HEK293 (cell line): Measurements from ENCODE around the gene SLC12A4.

Experiments
- CTCF ChIA-PET: fragments of 350-600 bp; formaldehyde crosslinking; extraction: SDS; loops from one replicate; lab custom pipeline; 2021; ENCODE audit warnings: antibody characterized with exemption; lab: Yijun Ruan, JAX
- POLR2A ChIA-PET: fragments of 300-600 bp; formaldehyde crosslinking; extraction: SDS; loops from one replicate; lab custom pipeline; 2020; ENCODE audit warnings: antibody characterized with exemption, inconsistent platforms; lab: Yijun Ruan, JAX
- H3K27ac ChIP-seq: fragments of 200-500 bp; sonication (Bioruptor generic); 2 replicates; pipeline ENCODE4 v1.5.1; 2014; ENCODE audit warnings: low read depth, low read length, control low read depth, inconsistent platforms; ENCODE audit errors: extremely low read depth
- H3K36me3 ChIP-seq, 2 experiments: fragments of 200-500 bp in 1 of 2; sonication (Bioruptor generic) in 1 of 2; 1 replicate in 1 of 2; 2 replicates in 1 of 2; pipeline ENCODE4 v1.5.1; 2014 to 2017; ENCODE audit warnings: inconsistent platforms in 2 of 2, low read length in 2 of 2; ENCODE audit not compliant: control insufficient read depth in 2 of 2, insufficient read depth in 1 of 2
- H3K4me1 ChIP-seq: fragments of 200-500 bp; sonication (Bioruptor generic); 2 replicates; pipeline ENCODE4 v1.5.1; 2014; ENCODE audit warnings: mild to moderate bottlenecking, low read length, inconsistent platforms; ENCODE audit not compliant: control insufficient read depth, insufficient read depth
- H3K4me3 ChIP-seq: 2 replicates; pipeline ENCODE4 v1.5.1; 2011; ENCODE audit warnings: low read depth, mild to moderate bottlenecking, control low read depth, low read length, moderate library complexity
- H3K9me3 ChIP-seq: fragments of 200-500 bp; sonication (Bioruptor generic); 2 replicates; pipeline ENCODE4 v1.5.1; 2014; ENCODE audit warnings: low read depth, low read length, inconsistent platforms; ENCODE audit not compliant: control insufficient read depth, insufficient read depth
- BCL11A ChIP-seq: fragments of 450-650 bp; formaldehyde crosslinking; IDR thresholded peaks from 2 replicates; pipeline ENCODE4 v1.5.1; 2016; ENCODE audit warnings: low read depth, missing biosample characterization, missing genetic modification characterization
- CTCF ChIP-seq: fragments of 450-650 bp; formaldehyde crosslinking; IDR thresholded peaks from 2 replicates; pipeline ENCODE4 v1.5.1; 2016; ENCODE audit warnings: missing biosample characterization, missing genetic modification characterization
- EGR2 ChIP-seq: fragments of 450-650 bp; formaldehyde crosslinking; IDR thresholded peaks from 2 replicates; pipeline ENCODE4 v1.5.1; 2016; ENCODE audit warnings: low read depth, missing biosample characterization, missing genetic modification characterization
- GFI1B ChIP-seq: fragments of 450-650 bp; formaldehyde crosslinking; IDR thresholded peaks from 2 replicates; pipeline ENCODE4 v1.5.1; 2016; ENCODE audit warnings: missing biosample characterization, missing genetic modification characterization
- HOXC10 ChIP-seq: sonication (generic); formaldehyde crosslinking; IDR thresholded peaks from 2 replicates; pipeline ENCODE4 v1.8.1; 2023; ENCODE audit warnings: mild to moderate bottlenecking, missing genetic modification reagents
- ZBTB20 ChIP-seq: fragments of 450-650 bp; formaldehyde crosslinking; IDR thresholded peaks from 2 replicates; pipeline ENCODE4 v1.5.1; 2016; ENCODE audit warnings: missing biosample characterization, missing genetic modification characterization
- ZBTB21 ChIP-seq: fragments of 450-650 bp; formaldehyde crosslinking; IDR thresholded peaks from 2 replicates; pipeline ENCODE4 v1.5.1; 2017; ENCODE audit warnings: missing biosample characterization, missing genetic modification characterization
- ZBTB49 ChIP-seq: fragments of 450-650 bp; formaldehyde crosslinking; IDR thresholded peaks from 2 replicates; pipeline ENCODE4 v1.5.1; 2016; ENCODE audit warnings: missing biosample characterization, missing genetic modification characterization, low read depth
- ZEB2 ChIP-seq: fragments of 450-650 bp; formaldehyde crosslinking; IDR thresholded peaks from 2 replicates; pipeline ENCODE4 v1.5.1; 2016; ENCODE audit warnings: missing biosample characterization, missing genetic modification characterization
- ZNF133 ChIP-seq: fragments of 450-650 bp; formaldehyde crosslinking; IDR thresholded peaks from 2 replicates; pipeline ENCODE4 v1.5.1; 2016; ENCODE audit warnings: missing biosample characterization, missing genetic modification characterization
- ZNF473 ChIP-seq: fragments of 450-650 bp; formaldehyde crosslinking; IDR thresholded peaks from 2 replicates; pipeline ENCODE4 v1.5.1; 2017; ENCODE audit warnings: missing biosample characterization, missing genetic modification characterization
- ZNF501 ChIP-seq: fragments of 450-650 bp; formaldehyde crosslinking; IDR thresholded peaks from 2 replicates; pipeline ENCODE4 v1.5.1; 2016; ENCODE audit warnings: missing biosample characterization, missing genetic modification characterization
- ZNF624 ChIP-seq: fragments of 450-650 bp; formaldehyde crosslinking; IDR thresholded peaks from 2 replicates; pipeline ENCODE4 v1.5.1; 2017; ENCODE audit warnings: missing biosample characterization, missing genetic modification characterization
- ZNF658 ChIP-seq: fragments of 450-650 bp; formaldehyde crosslinking; IDR thresholded peaks from 2 replicates; pipeline ENCODE4; 2016; ENCODE audit warnings: missing biosample characterization, missing genetic modification characterization
- ZNF785 ChIP-seq: fragments of 450-650 bp; formaldehyde crosslinking; IDR thresholded peaks from 2 replicates; pipeline ENCODE4 v1.5.1; 2016; ENCODE audit warnings: missing biosample characterization, missing genetic modification characterization
- ZNF830 ChIP-seq: fragments of 450-650 bp; IDR thresholded peaks from 2 replicates; pipeline ENCODE4 v1.5.0; 2018; ENCODE audit warnings: missing biosample characterization, missing genetic modification characterization, low read depth, mild to moderate bottlenecking, moderate library complexity
- TF ChIP-seq, protein P1 (sequence below): fragments of 450-650 bp; formaldehyde crosslinking; IDR thresholded peaks from 2 replicates; pipeline ENCODE4 v1.5.1; 2016; ENCODE audit warnings: missing biosample characterization, missing genetic modification characterization
- TF ChIP-seq, protein P2 (sequence below): fragments of 450-650 bp; formaldehyde crosslinking; IDR thresholded peaks from 2 replicates; pipeline ENCODE4 v1.5.1; 2016; ENCODE audit warnings: missing biosample characterization, missing genetic modification characterization, low read depth
- TF ChIP-seq, protein P3 (sequence below): fragments of 450-650 bp; formaldehyde crosslinking; IDR thresholded peaks from 2 replicates; pipeline ENCODE4 v1.5.1; 2017; ENCODE audit warnings: missing biosample characterization, missing genetic modification characterization

The SLC12A4 gene

DNA sequence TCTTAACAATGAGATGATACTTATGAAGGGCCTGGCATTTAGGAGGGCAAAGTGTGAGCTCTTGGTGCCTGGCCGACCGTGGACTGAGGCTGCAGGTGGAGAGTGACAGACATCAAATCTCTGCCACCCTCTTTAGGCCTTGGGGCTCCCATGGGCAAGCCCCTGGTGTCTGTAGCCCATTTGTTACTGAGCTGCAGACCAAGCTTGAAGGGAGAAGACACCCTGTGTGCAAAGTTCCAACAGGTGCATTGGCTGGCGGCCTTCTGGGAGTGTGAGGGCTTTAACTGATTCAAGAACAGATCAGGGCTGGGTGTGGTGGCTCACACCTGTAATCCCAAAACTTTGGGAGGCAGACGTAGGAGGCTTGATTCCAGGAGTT is 36.0 kb downstream of the SLC12A4 start:
- POLR2A ChIA-PET: interaction anchor here (0.9 kb wide), 1 partner anchor 126 kb away, joined by 3 read pairs; the partner anchor contains the start of genes RANBP10 and TSNAXIP1
- no peak for TF ChIP-seq ZNF501 (tag by site-specific recombination)
- TF ChIP-seq, protein P1, sequence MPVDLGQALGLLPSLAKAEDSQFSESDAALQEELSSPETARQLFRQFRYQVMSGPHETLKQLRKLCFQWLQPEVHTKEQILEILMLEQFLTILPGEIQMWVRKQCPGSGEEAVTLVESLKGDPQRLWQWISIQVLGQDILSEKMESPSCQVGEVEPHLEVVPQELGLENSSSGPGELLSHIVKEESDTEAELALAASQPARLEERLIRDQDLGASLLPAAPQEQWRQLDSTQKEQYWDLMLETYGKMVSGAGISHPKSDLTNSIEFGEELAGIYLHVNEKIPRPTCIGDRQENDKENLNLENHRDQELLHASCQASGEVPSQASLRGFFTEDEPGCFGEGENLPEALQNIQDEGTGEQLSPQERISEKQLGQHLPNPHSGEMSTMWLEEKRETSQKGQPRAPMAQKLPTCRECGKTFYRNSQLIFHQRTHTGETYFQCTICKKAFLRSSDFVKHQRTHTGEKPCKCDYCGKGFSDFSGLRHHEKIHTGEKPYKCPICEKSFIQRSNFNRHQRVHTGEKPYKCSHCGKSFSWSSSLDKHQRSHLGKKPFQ (tag by site-specific recombination): no peak
- no peak for TF ChIP-seq CTCF (tag by site-specific recombination)
- no peak for TF ChIP-seq ZNF624 (tag by site-specific recombination)
- no peak for TF ChIP-seq ZNF133 (tag by site-specific recombination)
- TF ChIP-seq BCL11A (tag by site-specific recombination): no peak
- TF ChIP-seq, protein P2, sequence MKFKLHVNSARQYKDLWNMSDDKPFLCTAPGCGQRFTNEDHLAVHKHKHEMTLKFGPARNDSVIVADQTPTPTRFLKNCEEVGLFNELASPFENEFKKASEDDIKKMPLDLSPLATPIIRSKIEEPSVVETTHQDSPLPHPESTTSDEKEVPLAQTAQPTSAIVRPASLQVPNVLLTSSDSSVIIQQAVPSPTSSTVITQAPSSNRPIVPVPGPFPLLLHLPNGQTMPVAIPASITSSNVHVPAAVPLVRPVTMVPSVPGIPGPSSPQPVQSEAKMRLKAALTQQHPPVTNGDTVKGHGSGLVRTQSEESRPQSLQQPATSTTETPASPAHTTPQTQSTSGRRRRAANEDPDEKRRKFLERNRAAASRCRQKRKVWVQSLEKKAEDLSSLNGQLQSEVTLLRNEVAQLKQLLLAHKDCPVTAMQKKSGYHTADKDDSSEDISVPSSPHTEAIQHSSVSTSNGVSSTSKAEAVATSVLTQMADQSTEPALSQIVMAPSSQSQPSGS: no peak
- no peak for TF ChIP-seq EGR2
- TF ChIP-seq GFI1B (tag by site-specific recombination): no peak
- no peak for TF ChIP-seq ZNF473 (tag by site-specific recombination)
- TF ChIP-seq, protein P3, sequence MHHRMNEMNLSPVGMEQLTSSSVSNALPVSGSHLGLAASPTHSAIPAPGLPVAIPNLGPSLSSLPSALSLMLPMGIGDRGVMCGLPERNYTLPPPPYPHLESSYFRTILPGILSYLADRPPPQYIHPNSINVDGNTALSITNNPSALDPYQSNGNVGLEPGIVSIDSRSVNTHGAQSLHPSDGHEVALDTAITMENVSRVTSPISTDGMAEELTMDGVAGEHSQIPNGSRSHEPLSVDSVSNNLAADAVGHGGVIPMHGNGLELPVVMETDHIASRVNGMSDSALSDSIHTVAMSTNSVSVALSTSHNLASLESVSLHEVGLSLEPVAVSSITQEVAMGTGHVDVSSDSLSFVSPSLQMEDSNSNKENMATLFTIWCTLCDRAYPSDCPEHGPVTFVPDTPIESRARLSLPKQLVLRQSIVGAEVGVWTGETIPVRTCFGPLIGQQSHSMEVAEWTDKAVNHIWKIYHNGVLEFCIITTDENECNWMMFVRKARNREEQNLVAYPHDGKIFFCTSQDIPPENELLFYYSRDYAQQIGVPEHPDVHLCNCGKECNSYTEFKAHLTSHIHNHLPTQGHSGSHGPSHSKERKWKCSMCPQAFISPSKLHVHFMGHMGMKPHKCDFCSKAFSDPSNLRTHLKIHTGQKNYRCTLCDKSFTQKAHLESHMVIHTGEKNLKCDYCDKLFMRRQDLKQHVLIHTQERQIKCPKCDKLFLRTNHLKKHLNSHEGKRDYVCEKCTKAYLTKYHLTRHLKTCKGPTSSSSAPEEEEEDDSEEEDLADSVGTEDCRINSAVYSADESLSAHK (tag by site-specific recombination): no peak
- TF ChIP-seq ZNF830 (tag by site-specific recombination): no peak
- TF ChIP-seq ZBTB20: no peak
- TF ChIP-seq ZBTB49: no peak
- TF ChIP-seq ZBTB21: no peak
- TF ChIP-seq ZNF785 (tag by site-specific recombination): no peak
- TF ChIP-seq HOXC10 (CRISPR knock-in tag): no peak
- TF ChIP-seq ZEB2 (tag by site-specific recombination): no peak
- TF ChIP-seq ZNF658 (tag by site-specific recombination): no peak
- H3K4me3 ChIP-seq: no peak overlapping the region
- CTCF ChIA-PET: interaction anchor here (0.5 to 2.6 kb wide), 8 partner anchors 10 to 445 kb away, joined by 3 to 11 read pairs (median 4); no protein-coding TSS in a partner anchor
- no peak overlapping the region for H3K27ac ChIP-seq
- H3K36me3 ChIP-seq: peaks cover 0 to 42% of the 10 kb centered on the region in 2 experiments; a peak in 2 of 3 replicates
- no peaks in the 10 kb centered on the region for H3K4me1 ChIP-seq
- H3K9me3 ChIP-seq: no peaks in the 10 kb centered on the region
